Endothelial cell of umbilical vein (primary cell): ENCODE data around the gene P2RY13. TPM values are rescaled to one million over a fixed set of nuclear protein-coding genes. Genes with fewer than 3 reads are reported as not detected.

ENCODE experiments used
- BruUV-seq: library from RNA; stranded (reverse); fragments of 400-500 nt; replicated peaks from 2 replicates; lab custom pipeline; 2021; lab: Mats Ljungman, UMichigan
- CTCF ChIA-PET: fragments of 300-600, 350-600 bp; sonication (Branson Sonifier 250); formaldehyde crosslinking; loops from one replicate; lab custom pipeline; 2021; ENCODE audit warnings: antibody characterized with exemption, inconsistent platforms; lab: Charles Lee
- POLR2A ChIA-PET: fragments of 300-600, 350-600 bp; sonication (Branson Sonifier 250); formaldehyde crosslinking; loops from one replicate; lab custom pipeline; 2021; ENCODE audit warnings: antibody characterized with exemption, inconsistent platforms; lab: Charles Lee
- DNase-seq: peaks from one replicate; pipeline ENCODE4 v3.0.0-alpha.2; 2011; ENCODE audit warnings: low read depth, low spot score
- FAIRE-seq: peaks from 2 replicates; lab custom pipeline; 2011; peaks lifted over from hg19 to GRCh38; lab: Jason Lieb, UNC
- H2AFZ ChIP-seq: 2 replicates; pipeline ENCODE4 v1.6.0; 2012; ENCODE audit warnings: low read depth, low read length, control low read depth, inconsistent platforms
- H3K27ac ChIP-seq: 2 replicates; pipeline ENCODE4 v1.5.1; 2011; ENCODE audit warnings: low read depth, mild to moderate bottlenecking, control low read depth, low read length, moderate library complexity; ENCODE audit not compliant: insufficient read depth
- H3K27me3 ChIP-seq, 2 experiments: 2 replicates each; pipeline versions ENCODE4 v1.6.0 to v1.6.1; 2011; ENCODE audit warnings: low read length in 2 of 2, mixed read lengths in 1 of 2; ENCODE audit not compliant: control insufficient read depth in 2 of 2, insufficient read depth in 2 of 2
- H3K36me3 ChIP-seq, 2 experiments: 2 replicates in 1 of 2; 3 replicates in 1 of 2; pipeline ENCODE4 v1.5.1; 2011; ENCODE audit warnings: low read length in 2 of 2, mild to moderate bottlenecking in 1 of 2, moderate library complexity in 1 of 2; ENCODE audit not compliant: control insufficient read depth in 2 of 2, insufficient read depth in 2 of 2; ENCODE audit errors: extremely low read depth in 1 of 2
- H3K4me1 ChIP-seq: 3 replicates; pipeline ENCODE4 v1.5.1; 2011; ENCODE audit warnings: mild to moderate bottlenecking, low read length; ENCODE audit not compliant: control insufficient read depth, insufficient read depth; ENCODE audit errors: extremely low read depth
- H3K4me2 ChIP-seq: 2 replicates; pipeline ENCODE4 v1.6.1; 2011; ENCODE audit warnings: low read length, control low read depth, mixed read lengths; ENCODE audit not compliant: insufficient read depth
- H3K4me3 ChIP-seq, 3 experiments: fragments of 200-600 bp in 1 of 3; sonication (generic), shearing (Covaris generic) in 1 of 3; replicated peaks in 1 of 3; 2 replicates each; pipeline ENCODE4 v1.5.1; 2011 to 2016; ENCODE audit warnings: control low read depth in 3 of 3, low read length in 3 of 3, mild to moderate bottlenecking in 2 of 3, inconsistent platforms in 1 of 3, low read depth in 1 of 3, moderate library complexity in 1 of 3; ENCODE audit not compliant: insufficient read depth in 1 of 3
- H3K79me2 ChIP-seq: 2 replicates; pipeline ENCODE4 v1.6.0; 2012; ENCODE audit warnings: low read length, inconsistent platforms; ENCODE audit not compliant: control insufficient read depth, insufficient read depth
- H3K9ac ChIP-seq: replicated peaks from 2 replicates; pipeline ENCODE3; 2011; ENCODE audit warnings: low read length, control low read depth; ENCODE audit not compliant: insufficient read depth; ENCODE audit errors: extremely low read depth
- H3K9me1 ChIP-seq: replicated peaks from 3 replicates; pipeline ENCODE4 v1.6.0; 2011; ENCODE audit warnings: mild to moderate bottlenecking, low read length; ENCODE audit not compliant: control insufficient read depth, insufficient read depth; ENCODE audit errors: extremely low read depth
- H3K9me3 ChIP-seq: replicated peaks from 2 replicates; pipeline ENCODE4 v1.5.1; 2012; ENCODE audit warnings: low read length, inconsistent platforms; ENCODE audit not compliant: control insufficient read depth, insufficient read depth
- H4K20me1 ChIP-seq: replicated peaks from 2 replicates; pipeline ENCODE3; 2011; ENCODE audit warnings: mild to moderate bottlenecking, low read length; ENCODE audit not compliant: control insufficient read depth, insufficient read depth; ENCODE audit errors: extremely low read depth
- CTCF ChIP-seq, 2 donors: IDR thresholded peaks; 1 replicate in 1 of 2; 2 replicates in 1 of 2; pipeline ENCODE4 v1.5.1; 2011; ENCODE audit warnings: low read length in 2 of 2, mild to moderate bottlenecking in 2 of 2, moderate library complexity in 2 of 2, control low read depth in 1 of 2, inconsistent platforms in 1 of 2, low read depth in 1 of 2; ENCODE audit not compliant: insufficient read depth in 1 of 2; ENCODE audit errors: extremely low read depth in 1 of 2
- EZH2 ChIP-seq: IDR thresholded peaks from 2 replicates; pipeline ENCODE4 v1.6.1; 2012; ENCODE audit warnings: borderline replicate concordance, low read depth, mild to moderate bottlenecking, moderate library complexity, low read length, inconsistent platforms; ENCODE audit not compliant: severe bottlenecking
- FOS ChIP-seq: IDR thresholded peaks from 2 replicates; pipeline ENCODE4 v1.6.1; 2011; ENCODE audit warnings: mild to moderate bottlenecking, low read length, moderate library complexity, borderline replicate concordance; ENCODE audit not compliant: insufficient read depth
- JUN ChIP-seq: IDR thresholded peaks from 2 replicates; pipeline ENCODE4 v1.6.1; 2011; ENCODE audit warnings: borderline replicate concordance, low read depth; ENCODE audit not compliant: insufficient read length, insufficient read depth
- MAX ChIP-seq: IDR thresholded peaks from 2 replicates; pipeline ENCODE4 v1.6.1; 2011; ENCODE audit not compliant: insufficient read depth, insufficient read length
- MYC ChIP-seq: IDR thresholded peaks from one replicate; pipeline ENCODE4 v1.6.1; 2011; ENCODE audit warnings: mild to moderate bottlenecking, low read depth, low read length
- POLR2AphosphoS5 ChIP-seq: IDR thresholded peaks from 2 replicates; pipeline ENCODE4 v1.6.1; 2012; ENCODE audit warnings: low read depth, mild to moderate bottlenecking, control low read depth, low read length, moderate library complexity; ENCODE audit not compliant: insufficient read depth
- dilution Hi-C: fragments of 300-500 bp; cut with MboI; formaldehyde crosslinking; loops from one replicate; pipeline ENCODE4 v1.15.0; 2019; ENCODE audit warnings: low sequenced_read_pairs; ENCODE audit not compliant: extremely low pct_ligation_motif_present
- intact Hi-C: fragments of 100-400 bp; cut with micrococcal nuclease; formaldehyde crosslinking; loops from one replicate; pipeline ENCODE4 v1.10.0; 2022
- polyA plus RNA-seq, 4 experiments: library from polyadenylated mRNA; depleted of rRNA in 3 of 4; stranded (reverse) in 3 of 4; unstranded in 1 of 4; fragments of >200 nt; gene quantifications; 2 replicates each; pipeline versions ENCODE4 v1.2.1 to v1.2.3, GENCODE V29; 2011 to 2012; ENCODE audit warnings: missing spikeins in 1 of 4
- total RNA-seq: library from RNA; stranded (reverse); gene quantifications from 2 replicates; pipeline ENCODE4 v1.2.3, GENCODE V29; 2021

Gene P2RY13
- total and polyA plus RNA-seq, 2 donors (not counting 3 experiments of a cell fraction or from before 2014, with no cell fraction given) = not detected

- Histone ChIP-seq H3K79me2 (no peaks in the 10 kb centered on the region), H2AFZ (no peak overlapping the region), H3K4me1 (no peaks in the 10 kb centered on the region), H3K9me3 (no peaks in the 10 kb centered on the region), H3K27me3 (no peaks in the 10 kb centered on the region), H3K27ac (no peak overlapping the region), H3K4me3 (no peak overlapping the region), H3K4me2 (no peak overlapping the region), H3K9me1 (no peaks in the 10 kb centered on the region), H3K36me3 (no peaks in the 10 kb centered on the region), H4K20me1 (no peaks in the 10 kb centered on the region), H3K9ac (no peak overlapping the region)
- no TSS peak for BruUV-seq
- CTCF ChIA-PET = interaction anchor here (0.6 to 1.9 kb wide), 28 partner anchors 11 to 1246 kb away, joined by 3 to 12 read pairs (median 4); no protein-coding TSS in a partner anchor
- TF ChIP-seq FOS (no peak), MYC (no peak), CTCF (IDR thresholded peaks at IDR 0.05; ENCODE audit: extremely low read depth in 1 of 2, insufficient read depth in 1 of 2, low read depth in 1 of 2, low read length in 2 of 2) (peak in 1 of 2 donors; percentile 25), EZH2 (no peak), POLR2AphosphoS5 (no peak), JUN (no peak), MAX (no peak)
- POLR2A ChIA-PET = no interaction called here
- dilution Hi-C loops (no loop called here), intact Hi-C loops (loop anchor here (1.0 to 5.0 kb wide), 2 partner anchors 100 to 160 kb away; no protein-coding TSS in a partner anchor)
- FAIRE-seq = no peak
- peak; percentile 27 for DNase-seq
Observed at GRCh38 chr3:151327571-151328198, 1.7 kb downstream of the P2RY13 start.
